ENCODE data around the gene PAM. TPM values are rescaled to one million over a fixed set of nuclear protein-coding genes. Genes with fewer than 3 reads are reported as not detected.

Gene PAM
- polyA plus RNA-seq, 1 donor (not counting 4 experiments of a cell fraction or from before 2014, with no cell fraction given) = 149 TPM

DNA sequence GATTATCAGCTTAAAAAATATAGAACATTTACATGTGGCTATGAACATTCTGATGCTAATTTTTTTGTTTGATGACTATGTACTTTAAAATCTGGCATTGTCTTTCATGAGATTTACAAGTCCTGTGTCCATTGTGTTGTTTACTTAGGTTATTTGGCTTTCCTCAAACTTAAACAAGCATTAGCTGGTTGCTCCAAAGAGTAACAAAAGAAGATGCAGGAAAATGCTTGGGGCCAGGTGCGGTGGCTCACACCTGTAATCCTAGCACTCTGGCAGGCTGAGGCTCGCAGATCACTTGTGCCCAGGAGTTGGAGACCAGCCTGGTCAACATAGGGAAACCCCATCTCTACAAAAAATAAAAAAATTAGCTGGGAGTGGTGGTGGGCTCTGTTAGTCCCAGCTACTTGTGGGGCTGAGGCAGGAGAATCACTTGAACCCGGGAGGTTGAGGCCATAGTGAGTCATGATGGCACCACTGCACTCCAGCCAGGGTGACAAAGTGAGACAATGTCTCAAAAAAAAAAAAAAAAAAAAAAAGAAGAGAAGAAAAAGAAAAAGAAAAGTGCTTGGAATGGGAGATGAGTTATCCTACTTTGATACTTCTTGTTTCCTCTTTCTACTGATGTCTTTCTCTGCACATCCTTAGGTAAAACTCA lies 39.7 kb downstream of the PAM start:
- Histone ChIP-seq H2AFZ (ENCODE audit: control insufficient read depth, low read length) (no peak overlapping the region), H3K79me2 (ENCODE audit: control insufficient read depth, insufficient read depth, low read length) (peaks cover 11% of the 10 kb centered on the region), H3K27me3 (ENCODE audit: control insufficient read depth, extremely low read depth, insufficient read depth, low read length) (no peaks in the 10 kb centered on the region), H3K9ac (ENCODE audit: control insufficient read depth, extremely low read depth, insufficient read depth, low read length) (no peak overlapping the region), H3K9me3 (ENCODE audit: control insufficient read depth, low read depth, low read length) (no peaks in the 10 kb centered on the region), H3K4me3 (ENCODE audit: control insufficient read depth in 2 of 3, extremely low read depth in 1 of 3, insufficient read depth in 2 of 3, low read depth in 1 of 3, low read length in 3 of 3) (no peak overlapping the region), H3K4me2 (ENCODE audit: control insufficient read depth, extremely low read depth, insufficient read depth, low read depth, low read length) (no peak overlapping the region), H3K9me1 (ENCODE audit: control insufficient read depth, extremely low read depth, insufficient read depth, low read length) (peaks cover 3% of the 10 kb centered on the region), H4K20me1 (ENCODE audit: control insufficient read depth, extremely low read depth, insufficient read depth, low read length) (peaks cover 3% of the 10 kb centered on the region), H3K36me3 (ENCODE audit: control insufficient read depth in 2 of 2, extremely low read depth in 1 of 2, insufficient read depth in 2 of 2, low read length in 2 of 2) (no peaks in the 10 kb centered on the region), H3K4me1 (ENCODE audit: control insufficient read depth, extremely low read depth, insufficient read depth, low read length) (peaks cover 3% of the 10 kb centered on the region), H3K27ac (ENCODE audit: control insufficient read depth, insufficient read depth, low read length) (no peak overlapping the region)
- no peak for DNase-seq (ENCODE audit: low read depth, low spot score)
- TF ChIP-seq, protein P1, sequence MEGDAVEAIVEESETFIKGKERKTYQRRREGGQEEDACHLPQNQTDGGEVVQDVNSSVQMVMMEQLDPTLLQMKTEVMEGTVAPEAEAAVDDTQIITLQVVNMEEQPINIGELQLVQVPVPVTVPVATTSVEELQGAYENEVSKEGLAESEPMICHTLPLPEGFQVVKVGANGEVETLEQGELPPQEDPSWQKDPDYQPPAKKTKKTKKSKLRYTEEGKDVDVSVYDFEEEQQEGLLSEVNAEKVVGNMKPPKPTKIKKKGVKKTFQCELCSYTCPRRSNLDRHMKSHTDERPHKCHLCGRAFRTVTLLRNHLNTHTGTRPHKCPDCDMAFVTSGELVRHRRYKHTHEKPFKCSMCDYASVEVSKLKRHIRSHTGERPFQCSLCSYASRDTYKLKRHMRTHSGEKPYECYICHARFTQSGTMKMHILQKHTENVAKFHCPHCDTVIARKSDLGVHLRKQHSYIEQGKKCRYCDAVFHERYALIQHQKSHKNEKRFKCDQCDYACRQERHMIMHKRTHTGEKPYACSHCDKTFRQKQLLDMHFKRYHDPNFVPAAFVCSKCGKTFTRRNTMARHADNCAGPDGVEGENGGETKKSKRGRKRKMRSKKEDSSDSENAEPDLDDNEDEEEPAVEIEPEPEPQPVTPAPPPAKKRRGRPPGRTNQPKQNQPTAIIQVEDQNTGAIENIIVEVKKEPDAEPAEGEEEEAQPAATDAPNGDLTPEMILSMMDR (optimal IDR thresholded peaks at IDR 0.05 in 1 of 3, IDR thresholded peaks at IDR 0.05 in 1 of 3, conservative IDR thresholded peaks at IDR 0.05 in 1 of 3; ENCODE audit: extremely low read depth in 1 of 3, insufficient read depth in 2 of 3, low read length in 3 of 3) = no peak
- no peak for TF ChIP-seq EZH2 (IDR thresholded peaks at IDR 0.05; ENCODE audit: low read length)
- FAIRE-seq = no peak
- dilution Hi-C loops (cut with MboI; ENCODE audit: extremely low pct_ligation_motif_present, low sequenced_read_pairs) = no loop called here

DNA sequence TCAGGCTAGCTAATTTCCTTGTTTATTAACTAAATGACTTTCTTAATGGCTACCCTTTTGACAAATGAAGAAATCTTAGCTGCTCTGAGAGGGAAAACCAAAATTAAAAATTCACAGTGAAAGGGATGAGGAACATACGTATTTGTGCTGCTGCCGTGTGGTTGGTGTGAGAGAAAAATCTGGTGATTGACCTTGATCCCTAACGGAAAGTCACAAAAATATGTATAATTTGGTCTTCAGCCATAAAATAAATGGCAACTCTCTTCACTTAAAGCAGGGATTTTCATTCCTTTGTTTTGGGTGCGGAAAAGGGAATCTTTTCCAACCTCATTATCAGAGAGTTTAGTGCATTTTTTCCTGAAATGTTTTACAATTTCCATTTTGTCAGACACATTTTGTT lies 40.4 kb downstream of the PAM start:
- Histone ChIP-seq H3K4me2 (ENCODE audit: control insufficient read depth, extremely low read depth, insufficient read depth, low read depth, low read length) (no peak overlapping the region), H3K9ac (ENCODE audit: control insufficient read depth, extremely low read depth, insufficient read depth, low read length) (no peak overlapping the region), H3K79me2 (ENCODE audit: control insufficient read depth, insufficient read depth, low read length) (peaks cover 13% of the 10 kb centered on the region), H3K4me3 (ENCODE audit: control insufficient read depth in 2 of 3, extremely low read depth in 1 of 3, insufficient read depth in 2 of 3, low read depth in 1 of 3, low read length in 3 of 3) (no peak overlapping the region), H3K4me1 (ENCODE audit: control insufficient read depth, extremely low read depth, insufficient read depth, low read length) (peaks cover 3% of the 10 kb centered on the region), H3K9me1 (ENCODE audit: control insufficient read depth, extremely low read depth, insufficient read depth, low read length) (peaks cover 3% of the 10 kb centered on the region), H3K9me3 (ENCODE audit: control insufficient read depth, low read depth, low read length) (no peaks in the 10 kb centered on the region), H3K36me3 (ENCODE audit: control insufficient read depth in 2 of 2, extremely low read depth in 1 of 2, insufficient read depth in 2 of 2, low read length in 2 of 2) (no peaks in the 10 kb centered on the region), H4K20me1 (ENCODE audit: control insufficient read depth, extremely low read depth, insufficient read depth, low read length) (peaks cover 3% of the 10 kb centered on the region), H3K27ac (ENCODE audit: control insufficient read depth, insufficient read depth, low read length) (no peak overlapping the region), H2AFZ (ENCODE audit: control insufficient read depth, low read length) (no peak overlapping the region), H3K27me3 (ENCODE audit: control insufficient read depth, extremely low read depth, insufficient read depth, low read length) (no peaks in the 10 kb centered on the region)
- DNase-seq (ENCODE audit: low read depth, low spot score) (no peak), FAIRE-seq (no peak)
- TF ChIP-seq EZH2 (IDR thresholded peaks at IDR 0.05; ENCODE audit: low read length) = no peak
- TF ChIP-seq, protein P1 (optimal IDR thresholded peaks at IDR 0.05 in 1 of 3, IDR thresholded peaks at IDR 0.05 in 1 of 3, conservative IDR thresholded peaks at IDR 0.05 in 1 of 3; ENCODE audit: extremely low read depth in 1 of 3, insufficient read depth in 2 of 3, low read length in 3 of 3) = no peak
- dilution Hi-C loops (cut with MboI; ENCODE audit: extremely low pct_ligation_motif_present, low sequenced_read_pairs) = no loop called here
